Activated naive CD4-positive, alpha-beta T cell treated with anti-CD3 and anti-CD28 coated beads, Interleukin-2, amount 50 U/mL, for 16 hours (primary cell): ENCODE data around the gene FAM149B1.
A peak's percentile ranks its signal among the peaks of the same experiment; 100 is the strongest.
"Not testable (repeated sequence)": the region's sequence is repeated elsewhere in the genome, so short reads cannot be mapped to it uniquely, and the experiment has no call there.

Experiments used
- DNase-seq: peaks from one replicate; pipeline ENCODE4 v3.0.0-alpha.2; 2020

Gene FAM149B1

DNA sequence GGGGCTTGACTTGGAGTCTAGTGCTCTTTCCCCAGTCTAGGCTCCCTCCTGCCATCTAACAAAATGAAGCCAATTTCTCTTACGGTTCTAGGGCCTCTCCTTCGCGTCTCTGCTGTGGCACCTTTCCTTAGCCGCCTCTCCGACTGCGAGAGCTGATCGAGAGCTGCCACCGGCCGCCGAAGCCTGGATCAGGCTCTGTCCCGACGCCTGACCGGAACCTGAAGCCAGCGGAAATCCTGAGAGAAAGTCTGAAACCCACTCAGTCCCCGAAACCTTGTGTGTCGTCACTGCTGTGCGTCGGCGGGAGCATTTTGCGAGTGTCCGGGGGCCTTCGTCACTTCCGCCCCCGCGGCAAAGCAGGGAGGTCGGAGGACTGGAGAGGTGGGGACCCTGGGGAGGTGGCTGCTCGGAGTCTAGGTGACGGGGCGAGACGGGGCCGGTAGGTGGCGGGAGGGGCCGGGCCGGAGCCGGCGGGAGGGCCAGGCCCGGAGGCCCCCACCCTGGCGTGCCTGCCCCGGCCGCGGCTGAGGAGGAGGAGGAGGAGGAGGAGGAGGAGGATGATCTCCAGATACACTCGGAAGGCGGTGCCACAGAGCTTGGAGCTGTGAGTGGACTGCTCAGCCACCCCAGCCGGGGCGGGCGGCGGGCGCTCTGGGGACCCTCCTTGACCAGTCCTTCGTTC, at the start of gene FAM149B1, which contains the start of gene ECD:
Gene FAM149B1 (plus strand): TSS at position 337 of the 682 bp plus-strand sequence. CDS start 221 bp downstream, at position 558.
Gene ECD (minus strand): TSS at position 226 of the 682 bp plus-strand sequence. CDS start 4,071 bp downstream, outside the sequence.
- peak; percentile 93 for DNase-seq

DNA sequence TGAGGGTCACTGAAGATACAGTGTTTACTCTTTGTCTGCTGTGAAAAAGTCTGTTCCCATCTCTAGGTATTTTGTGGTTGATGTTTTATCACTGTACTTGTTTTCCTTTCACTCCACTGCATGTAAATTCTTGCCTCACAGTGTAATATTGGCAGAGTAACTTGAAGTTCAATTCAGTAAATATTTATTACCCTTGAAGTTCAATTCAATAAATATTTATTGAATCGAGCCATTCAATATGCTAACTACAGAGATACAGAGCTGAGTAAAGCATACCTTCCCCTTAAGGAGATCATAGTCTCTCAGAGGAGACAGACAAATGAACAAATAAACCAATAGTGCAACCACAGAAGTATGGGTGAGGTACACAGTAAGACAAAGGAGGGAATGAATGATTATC, 48.5 kb upstream of the FAM149B1 start:
- no peak for DNase-seq

GRCh38 chr10:73119952-73120351, 48.0 kb upstream of the FAM149B1 start:
- DNase-seq = no peak

GRCh38 chr10:73126343-73126742, 41.6 kb upstream of the FAM149B1 start:
- DNase-seq = no peak

GRCh38 chr10:73131301-73131700, 36.6 kb upstream of the FAM149B1 start:
- DNase-seq = no peak

DNA sequence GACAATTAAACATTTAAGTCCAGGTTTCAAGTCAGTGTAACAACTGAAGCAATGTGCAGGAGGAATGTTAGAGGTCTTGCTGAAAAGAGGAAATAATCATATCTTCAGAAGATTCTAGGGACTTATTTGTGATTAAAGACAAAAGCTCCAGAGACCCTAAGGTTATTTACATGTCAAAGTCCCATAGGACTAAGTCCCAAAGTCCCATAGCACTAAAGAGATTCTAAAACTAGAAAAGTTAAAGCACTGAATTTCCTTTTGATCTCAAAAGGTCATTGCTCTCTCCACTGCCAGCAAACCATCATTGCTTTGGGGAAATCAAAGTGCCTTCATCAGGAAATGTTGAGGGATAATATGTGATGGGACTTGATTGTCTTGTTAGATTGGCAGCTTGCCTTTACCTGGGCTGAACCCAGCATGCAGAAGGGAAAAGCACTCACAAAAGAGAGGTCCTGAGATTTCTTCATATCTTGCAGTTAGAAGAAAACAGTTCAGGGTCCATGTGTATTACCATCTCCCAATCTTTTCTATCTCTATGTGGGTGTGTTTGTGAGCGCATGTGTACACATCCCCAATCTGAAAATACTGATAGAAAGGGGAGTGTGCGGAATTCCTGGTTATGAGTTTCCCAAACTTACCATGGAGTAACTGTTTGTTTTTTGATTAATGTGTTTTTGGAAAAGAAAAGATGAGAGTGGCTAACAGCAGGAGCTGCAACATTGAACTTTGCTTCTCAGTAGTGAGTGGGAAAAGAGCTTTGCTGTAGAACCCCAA, 35.8 kb upstream of the FAM149B1 start:
- DNase-seq = no peak

- DNase-seq = no peak
Observed at GRCh38 chr10:73134727-73135126, 33.2 kb upstream of the FAM149B1 start.

DNA sequence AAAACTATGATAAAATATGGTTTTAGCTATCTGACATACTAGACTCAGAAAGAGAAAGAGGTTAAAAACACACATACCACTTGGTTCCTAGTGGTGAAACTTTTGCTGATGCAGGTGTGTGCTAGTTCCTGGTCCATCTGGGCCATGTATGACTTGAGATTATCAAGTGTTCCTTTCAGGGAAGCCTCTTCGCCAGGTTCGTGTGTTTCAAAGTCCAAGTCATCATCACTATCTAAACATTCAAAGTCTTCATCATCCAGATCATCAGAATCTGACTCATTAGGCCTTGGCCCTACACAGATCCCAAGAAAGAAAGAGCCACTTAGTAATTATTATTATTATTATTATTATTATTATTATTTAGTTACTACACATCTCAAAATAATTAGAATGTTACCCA, 31.3 kb upstream of the FAM149B1 start:
- no peak for DNase-seq

DNA sequence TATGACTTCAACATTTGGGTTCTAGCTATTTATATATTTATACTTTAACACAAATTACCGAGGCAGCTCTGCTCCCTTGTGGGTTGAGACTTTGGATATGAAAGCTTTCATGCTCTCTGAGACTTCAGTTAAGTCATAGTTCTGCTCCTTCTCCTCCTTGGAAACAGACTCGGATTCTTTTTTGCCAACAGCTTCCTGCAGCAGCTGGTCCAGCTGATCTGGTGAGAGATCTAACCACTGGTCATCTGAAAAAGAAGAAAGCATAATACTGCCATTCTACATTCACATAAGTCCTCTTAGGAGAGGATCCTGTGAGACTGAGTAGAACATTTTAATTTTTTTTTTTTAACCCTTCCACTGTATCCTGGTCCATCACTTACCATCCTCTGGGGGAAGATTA, 28.7 kb upstream of the FAM149B1 start:
- no peak for DNase-seq

GRCh38 chr10:73141603-73142002, 26.3 kb upstream of the FAM149B1 start:
- DNase-seq = no peak

DNA sequence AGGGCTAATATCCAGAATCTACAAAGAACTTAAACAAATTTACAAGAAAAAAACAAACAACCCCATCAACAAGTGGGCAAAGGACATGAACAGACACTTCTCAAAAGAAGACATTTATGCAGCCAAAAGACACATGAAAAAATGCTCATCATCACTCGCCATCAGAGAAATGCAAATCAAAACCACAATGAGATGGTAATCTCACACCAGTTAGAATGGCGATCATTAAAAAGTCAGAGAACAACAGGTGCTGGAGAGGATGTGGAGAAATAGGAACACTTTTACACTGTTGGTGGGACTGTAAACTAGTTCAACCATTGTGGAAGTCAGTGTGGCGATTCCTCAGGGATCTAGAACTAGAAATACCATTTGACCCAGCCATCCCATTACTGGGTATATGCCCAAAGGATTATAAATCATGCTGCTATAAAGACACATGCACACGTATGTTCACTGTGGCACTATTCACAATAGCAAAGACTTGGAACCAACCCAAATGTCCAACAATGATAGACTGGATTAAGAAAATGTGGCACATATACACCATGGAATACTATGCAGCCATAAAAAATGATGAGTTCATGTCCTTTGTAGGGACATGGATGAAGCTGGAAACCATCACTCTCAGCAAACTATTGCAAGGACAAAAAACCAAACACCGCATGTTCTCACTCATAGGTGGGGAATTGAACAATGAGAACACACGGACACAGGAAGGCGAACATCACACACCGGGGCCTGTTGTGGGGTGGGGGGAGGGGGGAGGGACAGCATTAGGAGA, 17.1 kb upstream of the FAM149B1 start:
- not testable (repeated sequence) for DNase-seq

DNA sequence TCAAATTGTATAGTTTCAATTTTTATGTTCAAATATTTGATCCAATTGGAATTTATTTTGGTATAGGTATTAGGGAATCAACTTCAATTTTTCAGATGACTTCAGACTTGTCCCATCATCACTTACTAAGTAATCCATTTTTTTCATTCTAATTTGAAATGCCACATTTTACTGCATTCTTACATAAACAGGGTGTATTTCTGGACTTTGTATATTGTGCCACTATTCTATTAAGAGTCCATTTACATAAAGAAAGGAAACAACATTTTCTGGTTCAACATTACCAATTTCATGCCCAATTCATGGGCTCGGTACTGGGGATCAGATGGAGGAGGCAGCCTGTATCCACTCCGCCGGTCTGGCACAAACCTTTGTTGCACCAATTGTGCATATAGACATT, 15.9 kb upstream of the FAM149B1 start:
- no peak for DNase-seq

- DNase-seq = no peak
Observed at GRCh38 chr10:73156054-73156453, 11.9 kb upstream of the FAM149B1 start.

GRCh38 chr10:73159038-73159648, 8.8 kb upstream of the FAM149B1 start:
- peak; percentile 49 for DNase-seq

DNA sequence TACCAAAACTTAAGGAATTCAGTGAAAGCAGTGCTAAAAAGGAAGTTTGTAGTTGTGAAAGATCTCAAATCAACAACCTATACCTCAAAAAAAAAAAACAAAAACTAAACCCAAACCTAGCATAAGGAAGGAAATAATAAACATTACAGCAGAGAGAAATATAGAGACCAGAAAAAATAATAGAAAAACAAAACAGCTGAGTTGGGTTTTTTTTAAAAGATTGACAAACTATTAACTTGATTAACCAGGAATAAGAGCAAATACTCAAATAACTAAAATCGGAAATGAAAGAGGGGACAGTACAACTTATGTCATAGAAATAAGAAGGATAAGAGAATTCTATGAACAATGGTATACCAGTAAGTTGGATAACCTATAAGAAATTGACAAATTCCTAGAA, 6.8 kb upstream of the FAM149B1 start:
- DNase-seq = no peak

DNA sequence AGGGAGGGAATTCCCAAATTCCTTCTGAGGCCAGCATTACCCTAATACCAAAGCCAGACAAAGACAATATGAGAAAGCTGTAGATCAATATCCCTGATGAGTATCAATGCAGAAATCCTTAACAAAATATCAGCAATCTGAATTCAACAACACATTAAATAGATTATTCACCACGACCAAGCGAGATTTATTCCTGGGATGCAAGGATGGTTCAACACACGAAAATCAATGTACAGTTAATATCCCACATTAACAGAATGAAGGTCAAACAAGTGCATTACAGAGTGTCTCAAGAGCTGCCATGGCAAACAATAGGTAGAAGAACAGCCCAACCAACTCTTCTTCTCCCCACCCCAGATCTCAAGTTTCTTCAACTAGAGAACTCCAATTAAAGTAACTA, 6.3 kb upstream of the FAM149B1 start:
- no peak for DNase-seq

- DNase-seq = no peak
Observed at GRCh38 chr10:73163096-73163495, 4.8 kb upstream of the FAM149B1 start.

DNA sequence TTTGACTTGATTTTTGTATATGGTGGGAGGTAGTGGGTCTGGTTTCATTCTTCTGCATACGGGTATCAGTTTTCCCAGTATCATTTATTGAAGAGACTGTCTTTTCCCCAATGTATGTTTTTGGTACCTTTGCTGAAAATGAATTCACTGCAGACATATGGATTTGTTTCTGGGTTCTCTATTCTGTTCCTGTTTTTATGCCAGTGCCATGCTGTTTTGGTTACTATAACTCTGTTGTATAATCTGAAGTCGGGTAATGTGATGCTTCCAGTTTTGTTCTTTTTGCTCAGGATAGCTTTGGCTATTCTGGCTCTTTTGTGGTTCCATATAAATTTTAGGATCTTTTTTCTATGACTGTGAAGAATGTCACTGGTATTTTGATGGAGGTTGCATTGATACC, 947 bp upstream of the FAM149B1 start:
- no peak for DNase-seq

- no peak for DNase-seq
Observed at GRCh38 chr10:73167458-73167782, 499 bp upstream of the FAM149B1 start.

- no peak for DNase-seq
Observed at GRCh38 chr10:73168465-73168803, 515 bp downstream of the FAM149B1 start.

- no peak for DNase-seq
Observed at GRCh38 chr10:73169320-73169719, 1.4 kb downstream of the FAM149B1 start.

GRCh38 chr10:73172867-73173266, 4.9 kb downstream of the FAM149B1 start:
- no peak for DNase-seq

GRCh38 chr10:73174148-73174925, 6.4 kb downstream of the FAM149B1 start:
- DNase-seq = no peak
